Epidermal melanocyte (primary cell): ENCODE measurements around the gene SPANXN5.
"Not testable (repeated sequence)": the region's sequence is repeated elsewhere in the genome, so short reads cannot be mapped to it uniquely, and the experiment has no call there.

ENCODE experiments used
- DNase-seq: peaks from one replicate; pipeline ENCODE4 v3.0.0; 2011; ENCODE audit warnings: low spot score; ENCODE audit not compliant: insufficient read length

Gene SPANXN5

GRCh38 chrX:52797327-52797726 lies at the start of gene SPANXN5:
SPANXN5 (minus strand) TSS chrX:52797427; CDS start chrX:52797348, 79 bp downstream.
- not testable (repeated sequence) for DNase-seq

- not testable (repeated sequence) for DNase-seq
Measured at GRCh38 chrX:52843619-52844018, 46.4 kb upstream of the SPANXN5 start.

DNA sequence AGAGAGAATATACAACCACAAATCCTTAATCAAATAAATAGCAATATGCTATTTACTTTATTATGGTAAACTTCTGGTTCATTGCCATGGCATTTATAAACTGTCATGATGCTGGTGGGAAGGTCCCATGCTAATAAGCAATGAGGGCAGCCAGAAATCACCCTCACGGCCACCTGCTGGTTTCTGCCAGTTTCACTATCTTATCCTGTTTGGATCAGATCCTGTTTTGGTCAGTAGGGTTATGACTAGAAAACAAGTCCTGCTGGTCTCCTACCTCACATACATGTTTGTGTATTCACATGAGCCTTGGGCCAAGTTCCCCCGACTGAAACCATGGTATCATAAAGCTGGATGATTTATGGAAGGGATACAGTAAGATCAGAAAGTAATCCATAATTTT lies 41.9 kb upstream of the SPANXN5 start:
- no peak for DNase-seq

DNA sequence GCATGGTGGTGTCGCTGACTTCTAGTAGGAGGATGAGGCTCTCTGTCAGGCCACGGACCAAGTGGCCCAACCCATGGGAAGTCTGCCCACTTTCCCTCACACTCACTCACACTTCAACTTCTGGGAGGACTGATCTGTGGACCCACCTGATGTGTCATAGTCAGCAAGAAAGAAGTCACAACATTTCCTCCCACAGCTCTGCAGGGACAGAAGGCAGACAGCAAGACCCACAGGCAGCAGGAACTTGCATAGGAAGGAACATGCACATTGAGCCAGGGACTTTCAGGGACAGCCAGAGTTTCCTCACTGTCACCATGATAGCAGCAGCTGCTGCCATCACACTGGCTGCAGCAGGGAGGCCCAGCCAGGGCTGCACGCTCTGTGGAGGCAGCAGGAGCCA lies 33.3 kb upstream of the SPANXN5 start:
- no peak for DNase-seq

GRCh38 chrX:52824608-52825007 lies 27.4 kb upstream of the SPANXN5 start:
- no peak for DNase-seq

- no peak for DNase-seq
Measured at GRCh38 chrX:52821079-52821760, 24.0 kb upstream of the SPANXN5 start.

DNA sequence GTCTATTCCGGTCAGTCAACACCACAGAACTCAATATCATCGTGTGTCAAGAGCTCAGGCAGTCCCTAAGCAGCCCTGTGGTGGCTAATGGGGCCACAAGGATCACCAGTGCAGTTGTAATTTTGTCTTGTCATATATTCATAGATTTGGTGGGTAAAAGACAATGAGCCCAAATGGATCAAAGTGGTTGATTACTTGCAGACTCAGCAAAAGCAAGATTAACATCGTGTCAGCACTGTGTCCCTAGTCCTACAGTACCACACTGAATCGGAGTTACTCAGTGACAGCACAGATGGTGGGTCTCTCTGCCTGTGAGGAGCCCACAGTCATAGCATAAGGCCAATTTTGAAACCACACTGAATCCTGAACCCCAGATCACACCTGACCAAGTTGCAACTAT lies 22.6 kb upstream of the SPANXN5 start:
- DNase-seq = no peak

GRCh38 chrX:52811065-52811625 lies 13.9 kb upstream of the SPANXN5 start, which contains the start of gene XAGE5:
XAGE5 (plus strand) TSS chrX:52811287; CDS start chrX:52812567, 1,280 bp downstream.
- no peak for DNase-seq

DNA sequence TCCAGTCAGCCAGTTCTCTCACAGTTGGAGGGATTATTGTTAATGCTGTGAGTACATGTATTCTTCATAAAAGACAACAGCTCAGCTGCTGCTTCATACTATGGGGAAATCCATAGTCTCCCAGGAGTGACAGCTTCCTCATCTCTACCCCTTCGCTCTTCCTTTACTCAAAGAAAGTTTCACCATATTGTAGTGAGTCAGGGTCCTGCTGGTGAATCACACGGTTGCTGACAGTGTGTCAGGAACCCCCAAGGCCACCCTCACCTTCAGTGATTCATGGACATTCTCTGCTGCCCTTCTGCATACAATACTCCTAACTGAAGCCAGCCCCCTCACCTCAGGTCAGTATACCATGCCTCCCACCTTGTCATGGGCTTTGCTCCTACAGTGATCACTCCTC lies 7.6 kb upstream of the SPANXN5 start:
- not testable (repeated sequence) for DNase-seq

DNA sequence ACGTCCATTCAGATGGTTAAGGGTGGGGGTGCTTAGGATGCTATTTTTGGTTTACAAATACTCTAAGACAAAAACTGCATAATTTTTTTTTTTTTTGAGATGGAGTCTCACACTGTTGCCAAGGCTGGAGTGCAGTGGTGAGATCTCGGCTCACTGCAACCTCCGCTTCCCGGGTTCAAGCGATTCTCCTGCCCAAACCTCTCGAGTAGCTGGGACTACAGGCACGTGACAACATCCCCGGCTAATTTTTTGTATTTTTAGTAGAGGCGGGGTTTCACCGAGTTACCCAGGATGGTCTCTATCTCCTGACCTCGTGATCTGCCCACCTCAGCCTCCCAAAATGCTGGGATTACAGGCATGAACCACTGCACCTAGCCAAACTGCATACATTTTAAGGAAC lies 23.7 kb downstream of the SPANXN5 start:
- not testable (repeated sequence) for DNase-seq

GRCh38 chrX:52765983-52766382 lies 31.2 kb downstream of the SPANXN5 start:
- DNase-seq = not testable (repeated sequence)

DNA sequence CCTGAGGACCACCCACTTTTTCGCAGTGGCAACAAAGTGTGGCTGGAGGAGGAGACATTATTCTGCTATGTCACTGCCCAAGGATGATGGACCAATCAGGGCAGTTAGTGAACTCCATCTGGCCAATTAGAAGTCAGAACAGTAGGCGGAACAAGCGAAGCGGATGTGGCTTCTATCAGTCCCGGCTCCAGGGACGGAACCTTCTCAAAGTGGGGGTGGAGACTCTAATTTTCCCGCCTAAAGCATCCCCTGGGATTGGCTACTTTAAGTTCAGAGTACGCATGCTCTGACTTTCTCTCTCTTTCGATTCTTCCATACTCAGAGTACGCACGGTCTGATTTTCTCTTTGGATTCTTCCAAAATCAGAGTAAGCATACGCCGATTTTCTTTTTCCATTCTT lies 46.3 kb downstream of the SPANXN5 start, which contains the start of gene SSX2B:
SSX2B (plus strand) TSS at position 301 of the 400 bp plus-strand sequence. CDS start 1,429 bp downstream, outside the sequence.
- DNase-seq = not testable (repeated sequence)
